Measurements from ENCODE around the gene SNUPN. TPM values are rescaled to one million over a fixed set of nuclear protein-coding genes. Genes with fewer than 3 reads are reported as not detected.

Gene SNUPN
- total RNA-seq, 2 donors from 2014 or later, result 17.2 to 26.4 TPM

DNA sequence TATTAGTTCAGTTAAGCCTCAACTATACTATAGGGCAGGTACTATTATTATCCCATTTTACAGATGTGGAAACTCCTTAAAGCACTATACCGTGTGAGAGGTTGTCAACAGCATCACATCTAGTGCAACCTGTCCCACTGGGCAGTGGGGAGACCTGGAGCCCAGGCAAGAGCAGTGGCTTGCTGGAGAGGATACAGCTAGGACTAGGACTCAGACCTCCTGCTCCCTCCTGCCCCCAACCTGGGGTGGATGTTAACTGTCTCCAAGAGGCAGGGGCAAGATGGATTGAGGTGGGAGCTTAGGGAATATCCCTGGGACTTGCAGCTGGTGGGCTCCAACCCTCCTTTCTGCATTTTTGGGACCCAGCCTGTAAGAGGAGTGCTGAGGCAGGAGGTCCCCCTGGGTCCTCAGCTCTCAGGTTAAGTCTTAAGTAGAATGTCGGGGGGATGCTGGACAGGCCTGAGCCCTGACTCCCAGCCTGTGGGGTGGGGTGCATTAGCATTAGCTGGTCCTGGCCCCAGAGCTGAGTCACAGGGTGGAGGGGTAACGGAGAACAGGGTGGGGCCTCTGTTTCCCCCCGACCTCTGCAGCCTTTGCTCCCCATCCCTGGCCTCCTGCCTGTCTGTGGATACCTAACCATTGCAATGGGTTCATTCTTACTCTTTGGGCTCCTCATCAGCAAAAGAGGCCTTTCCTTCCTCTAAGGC lies 28.8 kb upstream of the SNUPN start:
- Histone ChIP-seq H3K36me3 (ENCODE audit: control insufficient read depth, insufficient read depth, low read length) (peaks cover 27% of the 10 kb centered on the region), H3K27me3 (ENCODE audit: control insufficient read depth, insufficient read depth, low read length, poor library complexity, severe bottlenecking) (no peaks in the 10 kb centered on the region), H3K27ac (ENCODE audit: low read depth, low read length) (no peak overlapping the region), H3K9me3 (ENCODE audit: control insufficient read depth, low read length) (no peaks in the 10 kb centered on the region), H3K4me3 (ENCODE audit: low read length) (no peak overlapping the region), H3K9ac (ENCODE audit: extremely low read depth, low read length, poor library complexity, severe bottlenecking) (no peak overlapping the region), H3K4me1 (ENCODE audit: control insufficient read depth, insufficient read depth, low read length) (peaks cover 12% of the 10 kb centered on the region)
- no peak overlapping the region for H3K4me3 Mint-ChIP-seq
- no peaks in the 10 kb centered on the region for H3K27me3 Mint-ChIP-seq (ENCODE audit: insufficient read depth)
- TF ChIP-seq, protein P1, sequence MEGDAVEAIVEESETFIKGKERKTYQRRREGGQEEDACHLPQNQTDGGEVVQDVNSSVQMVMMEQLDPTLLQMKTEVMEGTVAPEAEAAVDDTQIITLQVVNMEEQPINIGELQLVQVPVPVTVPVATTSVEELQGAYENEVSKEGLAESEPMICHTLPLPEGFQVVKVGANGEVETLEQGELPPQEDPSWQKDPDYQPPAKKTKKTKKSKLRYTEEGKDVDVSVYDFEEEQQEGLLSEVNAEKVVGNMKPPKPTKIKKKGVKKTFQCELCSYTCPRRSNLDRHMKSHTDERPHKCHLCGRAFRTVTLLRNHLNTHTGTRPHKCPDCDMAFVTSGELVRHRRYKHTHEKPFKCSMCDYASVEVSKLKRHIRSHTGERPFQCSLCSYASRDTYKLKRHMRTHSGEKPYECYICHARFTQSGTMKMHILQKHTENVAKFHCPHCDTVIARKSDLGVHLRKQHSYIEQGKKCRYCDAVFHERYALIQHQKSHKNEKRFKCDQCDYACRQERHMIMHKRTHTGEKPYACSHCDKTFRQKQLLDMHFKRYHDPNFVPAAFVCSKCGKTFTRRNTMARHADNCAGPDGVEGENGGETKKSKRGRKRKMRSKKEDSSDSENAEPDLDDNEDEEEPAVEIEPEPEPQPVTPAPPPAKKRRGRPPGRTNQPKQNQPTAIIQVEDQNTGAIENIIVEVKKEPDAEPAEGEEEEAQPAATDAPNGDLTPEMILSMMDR (conservative IDR thresholded peaks at IDR 0.05), result no peak
- H3K27ac Mint-ChIP-seq, result no peak overlapping the region
- peaks cover 40% of the 10 kb centered on the region for H3K36me3 Mint-ChIP-seq (ENCODE audit: low read depth)
- H3K4me1 Mint-ChIP-seq, result peaks cover 34% of the 10 kb centered on the region
- no peaks in the 10 kb centered on the region for H3K9me3 Mint-ChIP-seq
- WGBS, 2 experiments (ENCODE audit: insufficient coverage in 1 of 2, insufficient read length in 1 of 2), result 87 to 92% methylated on average over 3 to 4 of the region's 4 CpGs
- DNase-seq, result no peak

DNA sequence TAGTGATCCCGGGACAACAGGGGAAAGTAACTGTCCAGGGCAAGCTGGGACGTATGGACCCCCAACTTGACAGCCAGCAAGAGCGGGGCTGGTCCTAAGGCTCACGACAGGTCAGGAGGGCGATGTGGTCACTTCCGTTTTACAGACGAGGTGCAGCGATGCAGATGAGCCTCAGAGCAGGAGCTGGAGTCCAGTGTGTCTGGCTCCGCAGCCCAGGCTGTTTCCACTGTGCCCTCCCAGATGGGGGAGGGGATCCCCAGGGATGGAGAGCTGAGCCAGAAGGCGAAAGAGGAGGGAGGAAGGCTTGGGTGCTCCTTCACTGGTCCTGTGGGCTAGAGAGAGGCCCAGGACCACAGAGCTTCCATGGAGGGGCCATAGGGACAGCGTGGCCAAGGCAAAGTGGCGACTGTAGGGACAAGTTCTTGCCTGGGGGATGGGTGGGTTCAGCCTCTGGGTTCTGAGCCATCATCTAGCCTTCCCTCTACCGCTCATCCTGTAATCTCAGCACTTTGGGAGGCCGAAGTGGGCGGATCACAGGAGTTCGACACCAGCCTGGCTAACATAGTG lies 27.9 kb upstream of the SNUPN start:
- TF ChIP-seq, protein P1 (conservative IDR thresholded peaks at IDR 0.05), result no peak
- H3K4me1 Mint-ChIP-seq, result peaks cover 44% of the 10 kb centered on the region
- 92 to 96% methylated on average over 11 to 16 of the region's 16 CpGs for WGBS, 2 experiments (ENCODE audit: insufficient coverage in 1 of 2, insufficient read length in 1 of 2)
- no peaks in the 10 kb centered on the region for H3K27me3 Mint-ChIP-seq (ENCODE audit: insufficient read depth)
- no peaks in the 10 kb centered on the region for H3K27me3 ChIP-seq (ENCODE audit: control insufficient read depth, insufficient read depth, low read length, poor library complexity, severe bottlenecking)
- H3K4me3 ChIP-seq (ENCODE audit: low read length), result no peak overlapping the region
- H3K4me1 ChIP-seq (ENCODE audit: control insufficient read depth, insufficient read depth, low read length), result peaks cover 12% of the 10 kb centered on the region
- H3K27ac Mint-ChIP-seq, result peak overlapping the region; percentile 45
- DNase-seq, result peak; percentile 44
- no peak overlapping the region for H3K9ac ChIP-seq (ENCODE audit: extremely low read depth, low read length, poor library complexity, severe bottlenecking)
- H3K9me3 Mint-ChIP-seq, result no peaks in the 10 kb centered on the region
- H3K36me3 ChIP-seq (ENCODE audit: control insufficient read depth, insufficient read depth, low read length), result peaks cover 25% of the 10 kb centered on the region
- no peaks in the 10 kb centered on the region for H3K9me3 ChIP-seq (ENCODE audit: control insufficient read depth, low read length)
- H3K27ac ChIP-seq (ENCODE audit: low read depth, low read length), result no peak overlapping the region
- no peak overlapping the region for H3K4me3 Mint-ChIP-seq
- H3K36me3 Mint-ChIP-seq (ENCODE audit: low read depth), result peaks cover 40% of the 10 kb centered on the region

DNA sequence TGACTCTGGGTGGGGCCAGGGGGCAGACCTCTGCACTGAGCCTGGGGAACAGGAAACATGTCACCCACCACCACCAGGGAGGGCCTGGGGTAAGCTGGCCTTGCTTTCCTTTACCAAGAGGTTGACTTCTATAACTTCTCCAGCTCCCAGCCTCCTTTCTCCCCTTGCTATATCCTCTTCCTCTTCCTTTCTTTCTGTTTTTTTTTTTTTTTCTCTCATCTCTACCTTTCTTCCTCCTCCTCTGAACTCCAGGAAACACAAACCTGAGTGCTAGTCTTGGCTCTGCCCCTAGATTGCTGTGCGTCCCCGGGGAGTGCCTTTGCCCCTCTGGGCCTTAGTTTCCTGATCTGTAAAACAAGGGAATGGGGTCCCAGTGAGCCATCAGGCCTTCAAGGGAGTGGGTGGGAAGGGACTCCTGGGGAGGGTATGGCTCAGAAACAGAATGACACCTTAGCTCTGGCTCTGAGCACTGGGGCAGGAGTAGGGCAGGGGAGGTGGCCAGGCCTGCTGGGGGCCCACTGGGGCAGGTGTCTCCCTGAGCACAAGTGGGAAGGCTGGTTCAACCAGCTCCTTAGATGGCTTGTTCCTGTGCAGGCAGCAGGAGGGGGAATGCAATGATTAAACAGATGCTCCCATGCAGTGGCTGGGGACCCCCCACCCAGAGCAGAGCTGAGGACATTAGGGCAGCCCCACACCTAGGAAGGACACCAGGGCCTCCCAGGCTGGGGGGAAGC lies 26.5 kb upstream of the SNUPN start:
- Histone ChIP-seq H3K9ac (ENCODE audit: extremely low read depth, low read length, poor library complexity, severe bottlenecking) (peak overlapping the region; percentile 16), H3K4me1 (ENCODE audit: control insufficient read depth, insufficient read depth, low read length) (peaks cover 12% of the 10 kb centered on the region), H3K27me3 (ENCODE audit: control insufficient read depth, insufficient read depth, low read length, poor library complexity, severe bottlenecking) (no peaks in the 10 kb centered on the region), H3K4me3 (ENCODE audit: low read length) (peak overlapping the region; percentile 71), H3K9me3 (ENCODE audit: control insufficient read depth, low read length) (no peaks in the 10 kb centered on the region), H3K27ac (ENCODE audit: low read depth, low read length) (no peak overlapping the region), H3K36me3 (ENCODE audit: control insufficient read depth, insufficient read depth, low read length) (peaks cover 18% of the 10 kb centered on the region)
- no peaks in the 10 kb centered on the region for H3K27me3 Mint-ChIP-seq (ENCODE audit: insufficient read depth)
- H3K9me3 Mint-ChIP-seq, result no peaks in the 10 kb centered on the region
- WGBS, 2 experiments (ENCODE audit: insufficient coverage in 1 of 2, insufficient read length in 1 of 2), result 93 to 100% methylated on average over 1 to 2 of the region's 2 CpGs
- DNase-seq, result no peak
- peaks cover 29% of the 10 kb centered on the region for H3K36me3 Mint-ChIP-seq (ENCODE audit: low read depth)
- TF ChIP-seq, protein P1 (conservative IDR thresholded peaks at IDR 0.05), result no peak
- H3K27ac Mint-ChIP-seq, result no peak overlapping the region
- peaks cover 44% of the 10 kb centered on the region for H3K4me1 Mint-ChIP-seq
- peak overlapping the region; percentile 86 for H3K4me3 Mint-ChIP-seq

Measured in endodermal cell (in vitro differentiated cells).